NCI-H82 treated with DMSO at 0.1 percent for 48 hours (cell line): ENCODE measurements around the gene NUP50.

ENCODE experiments used
- DNase-seq: peaks from one replicate; lab custom pipeline; 2025; ENCODE audit not compliant: unreplicated experiment; lab: John Stamatoyannopoulos, UW

NUP50 gene, protein sequence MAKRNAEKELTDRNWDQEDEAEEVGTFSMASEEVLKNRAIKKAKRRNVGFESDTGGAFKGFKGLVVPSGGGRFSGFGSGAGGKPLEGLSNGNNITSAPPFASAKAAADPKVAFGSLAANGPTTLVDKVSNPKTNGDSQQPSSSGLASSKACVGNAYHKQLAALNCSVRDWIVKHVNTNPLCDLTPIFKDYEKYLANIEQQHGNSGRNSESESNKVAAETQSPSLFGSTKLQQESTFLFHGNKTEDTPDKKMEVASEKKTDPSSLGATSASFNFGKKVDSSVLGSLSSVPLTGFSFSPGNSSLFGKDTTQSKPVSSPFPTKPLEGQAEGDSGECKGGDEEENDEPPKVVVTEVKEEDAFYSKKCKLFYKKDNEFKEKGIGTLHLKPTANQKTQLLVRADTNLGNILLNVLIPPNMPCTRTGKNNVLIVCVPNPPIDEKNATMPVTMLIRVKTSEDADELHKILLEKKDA

DNA sequence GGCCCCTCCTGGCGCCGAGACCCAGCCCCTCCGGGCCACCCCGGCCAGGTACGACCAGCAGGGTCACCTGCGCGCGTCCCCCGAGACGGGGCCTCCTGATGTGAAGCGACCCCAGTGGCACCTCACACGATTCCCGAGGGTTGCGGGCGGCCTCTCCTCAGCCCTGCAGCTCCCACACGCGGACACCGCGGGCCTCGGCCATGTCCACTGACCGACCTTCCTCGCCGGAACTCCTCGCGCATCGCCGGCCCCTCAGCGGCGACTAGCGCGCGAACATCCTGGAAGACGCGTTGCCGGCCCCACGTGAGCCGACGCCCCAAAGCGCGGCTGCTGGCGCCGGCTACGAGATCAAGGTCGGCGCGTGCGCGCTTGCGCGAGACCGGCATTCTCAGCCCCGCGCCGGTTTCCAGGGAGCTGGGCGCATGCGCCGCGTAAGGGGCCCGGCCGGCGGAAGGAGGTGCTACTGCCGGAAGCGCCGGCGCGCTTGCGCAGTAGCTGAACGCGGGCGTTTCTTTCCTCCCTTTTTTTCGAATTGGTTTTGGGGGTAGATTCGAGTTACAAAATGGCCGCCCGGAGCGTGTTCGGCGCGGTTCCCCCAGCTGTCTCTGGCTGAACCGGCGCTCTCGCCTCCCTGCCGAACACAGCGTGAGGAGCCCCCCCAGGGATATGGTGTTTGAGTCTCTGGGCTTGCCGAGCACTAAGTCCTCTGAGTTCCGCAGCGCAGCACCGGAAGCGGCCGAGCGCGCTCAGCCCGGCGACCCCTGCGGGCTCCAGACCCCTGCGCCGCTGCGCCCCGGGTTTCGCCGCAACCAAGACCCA, at the start of gene NUP50:
NUP50 (plus strand) TSS at position 475 of the 819 bp plus-strand sequence. CDS start 4,253 bp downstream, outside the sequence.
- peak; percentile 81 for DNase-seq

DNA sequence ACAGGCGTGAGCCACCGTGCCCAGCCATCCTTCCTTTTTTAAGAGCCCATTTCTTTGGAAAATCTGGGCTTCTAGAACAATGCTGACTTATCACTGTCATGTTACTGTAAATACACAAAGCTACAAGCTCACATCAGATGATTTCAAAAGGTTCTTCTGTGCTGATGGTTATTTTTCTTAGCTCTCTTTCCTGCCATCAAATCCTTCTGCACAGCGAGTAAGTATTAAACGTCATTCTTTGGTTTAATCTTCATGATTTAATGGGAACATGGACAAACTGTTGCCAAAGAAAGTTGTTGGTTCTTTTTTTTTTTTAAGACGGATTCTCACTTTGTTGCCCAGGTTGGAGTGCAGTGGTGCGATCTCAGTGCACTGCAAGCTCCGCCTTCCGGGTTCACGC, 43.3 kb upstream of the NUP50 start:
- no peak for DNase-seq

DNA sequence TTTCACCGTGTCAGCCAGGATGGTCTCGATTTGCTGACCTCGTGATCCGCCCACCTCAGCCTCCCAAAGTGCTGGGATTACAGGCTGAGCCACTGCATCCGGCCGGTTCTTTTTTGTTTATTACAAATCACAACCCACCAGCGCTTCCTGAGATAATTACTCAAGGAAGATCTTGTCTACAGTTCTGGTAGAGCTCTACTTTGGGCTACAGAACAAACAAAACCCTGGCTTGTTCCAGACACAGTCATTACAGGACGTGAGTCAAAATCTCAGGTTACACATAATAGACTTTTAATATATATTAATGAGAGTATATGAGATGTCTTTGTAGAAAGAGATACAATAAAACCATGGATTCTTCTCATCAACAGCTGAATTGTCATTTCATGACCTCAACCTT, 42.8 kb upstream of the NUP50 start:
- no peak for DNase-seq

DNA sequence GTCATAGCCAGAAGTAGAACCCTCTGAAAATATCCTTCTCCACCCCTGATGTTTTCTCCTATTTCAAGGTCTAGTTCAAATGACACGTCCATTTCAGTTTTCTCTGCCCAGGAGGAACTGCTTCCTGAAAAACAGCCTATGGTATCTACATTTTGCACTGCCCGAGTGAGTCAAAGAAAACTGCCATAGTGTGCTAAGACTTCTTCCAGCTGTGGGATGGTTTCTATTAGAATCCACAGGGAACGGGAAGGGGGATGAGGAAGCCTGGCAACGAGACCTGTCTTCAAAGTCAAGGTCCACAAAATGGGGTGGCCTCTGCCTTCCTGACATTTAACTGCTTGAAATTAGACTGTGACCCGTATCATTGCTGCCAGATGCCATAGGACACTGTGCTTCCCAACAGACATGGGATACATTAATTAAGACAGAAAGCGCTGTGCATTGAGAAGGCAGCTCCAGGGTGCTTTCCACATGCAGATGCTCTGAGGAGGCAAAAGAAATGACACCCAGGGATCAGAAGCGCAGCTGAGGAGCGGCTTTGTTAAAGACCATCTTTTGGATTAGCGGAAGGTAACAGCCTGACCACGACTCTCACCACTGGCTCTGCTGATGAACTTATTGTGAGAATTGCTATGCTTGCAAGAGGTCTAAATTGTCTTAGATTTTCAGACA, 39.4 kb upstream of the NUP50 start:
- no peak for DNase-seq

DNA sequence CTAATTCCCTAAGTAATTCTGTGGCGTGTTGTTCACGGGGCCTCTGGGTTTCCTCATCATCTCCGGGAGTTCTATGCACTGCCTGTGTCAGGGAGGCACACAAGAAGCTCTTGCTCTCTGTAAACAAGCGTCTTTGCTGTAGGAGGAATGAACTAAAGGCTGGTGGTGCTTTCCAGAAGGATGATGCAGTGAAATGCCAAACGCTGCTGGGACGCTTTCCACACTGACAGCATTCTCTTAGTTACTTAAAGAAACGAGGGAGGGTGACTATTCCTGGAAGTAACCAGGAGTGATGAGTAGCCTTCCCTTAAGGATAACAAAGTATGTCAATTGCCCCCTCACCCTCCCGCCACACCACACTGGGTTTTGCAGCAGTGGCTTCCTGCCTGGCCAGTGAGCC, 38.5 kb upstream of the NUP50 start:
- no peak for DNase-seq

DNA sequence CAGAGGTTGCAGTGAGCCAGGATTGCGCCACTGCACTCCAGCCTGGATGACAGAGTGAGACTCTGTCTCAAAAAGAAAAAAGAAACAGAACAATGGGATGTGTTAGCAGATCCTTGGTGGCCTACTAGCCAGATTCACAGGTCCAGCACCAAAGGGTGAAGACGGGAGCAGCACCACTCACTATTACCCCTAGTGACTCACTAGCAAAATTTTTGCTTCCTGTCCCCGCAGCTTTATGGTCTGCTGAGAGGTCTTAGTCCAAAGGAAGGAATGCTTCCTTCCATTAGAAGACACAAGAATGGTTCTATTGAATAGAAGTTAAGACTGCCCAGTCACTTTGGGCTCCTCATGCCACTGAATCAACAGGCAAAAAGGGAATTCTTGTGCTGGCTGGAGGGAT, 35.9 kb upstream of the NUP50 start:
- DNase-seq, result no peak

DNA sequence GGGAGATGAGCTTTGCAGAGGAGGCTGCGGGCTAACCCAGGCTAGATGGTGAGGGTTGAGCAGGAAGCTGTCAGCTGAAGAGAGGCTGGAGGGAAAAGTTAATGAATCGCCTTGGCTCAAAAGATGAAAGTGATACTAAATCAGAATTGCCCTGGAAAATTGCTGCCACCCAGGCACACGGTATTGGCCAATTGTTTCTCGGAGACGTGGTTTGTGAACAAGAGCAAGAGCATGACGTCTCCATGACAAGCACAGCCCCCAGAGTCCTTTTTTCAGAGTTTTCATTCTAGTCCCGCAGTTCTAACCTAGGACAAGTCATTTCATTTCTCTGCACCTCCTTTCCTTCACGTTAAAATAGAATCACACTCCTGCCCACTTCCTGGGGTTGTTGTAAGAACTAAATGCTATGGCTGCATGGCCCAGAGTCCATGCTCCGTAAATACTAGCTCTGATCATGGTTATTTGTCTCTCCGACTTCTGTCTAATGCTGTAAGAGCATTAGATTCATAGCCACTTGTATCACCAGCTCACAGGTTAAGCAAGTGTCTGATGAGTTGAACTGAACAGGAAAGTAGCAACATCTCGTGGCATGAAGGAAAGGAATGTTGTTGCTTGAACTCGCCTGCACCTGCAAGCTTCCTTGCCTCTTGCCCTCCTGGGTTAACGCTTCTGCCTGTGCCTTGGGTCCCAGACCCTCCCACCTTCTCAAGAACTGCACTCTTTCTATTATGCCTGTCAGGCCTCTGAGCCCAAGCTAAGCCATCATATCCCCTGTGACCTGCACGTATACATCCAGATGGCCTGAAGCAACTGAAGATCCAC, 33.8 kb upstream of the NUP50 start:
- no peak for DNase-seq

DNA sequence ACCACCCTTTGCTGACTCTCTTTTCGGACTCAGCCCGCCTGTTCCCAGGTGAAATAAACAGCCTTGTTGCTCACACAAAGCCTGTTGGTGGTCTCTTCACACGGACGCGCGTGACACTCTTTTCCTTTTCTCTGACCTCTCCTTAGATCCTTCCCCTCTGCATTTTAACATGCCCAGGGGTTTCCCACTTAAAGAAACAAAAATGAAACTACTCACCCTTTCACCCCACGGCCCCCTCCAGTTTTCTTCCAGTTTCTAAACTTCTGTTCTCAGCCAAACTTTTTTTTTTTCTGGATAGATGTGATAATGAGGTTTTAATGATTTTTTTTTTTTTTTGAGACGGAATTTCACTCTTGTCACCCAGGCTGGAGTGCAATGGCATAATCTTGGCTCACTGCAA, 32.8 kb upstream of the NUP50 start:
- no peak for DNase-seq

DNA sequence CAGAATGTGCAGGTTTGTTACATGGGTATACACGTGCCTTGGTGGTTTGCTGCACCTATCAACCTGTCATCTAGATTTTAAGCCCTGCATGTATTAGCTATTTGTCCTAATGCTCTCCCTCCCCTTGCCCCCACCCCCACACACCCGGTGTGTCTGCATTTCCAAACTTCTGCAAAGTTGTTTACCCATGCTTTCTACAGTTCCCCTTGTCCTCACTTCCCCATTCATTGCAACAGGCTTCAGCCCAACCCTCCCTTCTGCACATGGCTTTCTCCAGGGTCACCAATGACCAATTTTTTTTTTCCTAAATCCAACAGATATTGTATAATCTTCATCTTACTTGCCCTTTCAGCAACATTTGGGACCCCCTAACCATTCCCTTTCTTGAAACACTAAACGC, 32.0 kb upstream of the NUP50 start:
- no peak for DNase-seq

DNA sequence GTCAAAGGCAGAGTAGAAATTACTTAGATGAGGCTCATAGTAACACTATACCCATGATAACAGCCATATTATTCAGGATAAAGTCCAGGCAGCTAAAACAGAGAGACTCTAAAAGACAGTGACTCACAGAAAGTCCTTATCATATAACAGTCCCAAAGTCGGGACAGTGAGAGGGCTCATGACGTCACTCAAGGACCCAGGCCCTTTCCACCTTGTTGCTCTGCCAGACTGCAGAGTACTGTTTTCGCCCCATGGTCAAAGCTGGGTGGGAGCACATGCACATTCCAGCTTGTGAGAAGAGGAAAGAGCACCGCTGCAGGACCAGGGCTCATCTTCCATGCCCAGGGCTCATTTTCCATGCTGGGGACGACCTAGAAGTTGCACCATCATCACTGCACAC, 29.4 kb upstream of the NUP50 start:
- DNase-seq, result no peak

DNA sequence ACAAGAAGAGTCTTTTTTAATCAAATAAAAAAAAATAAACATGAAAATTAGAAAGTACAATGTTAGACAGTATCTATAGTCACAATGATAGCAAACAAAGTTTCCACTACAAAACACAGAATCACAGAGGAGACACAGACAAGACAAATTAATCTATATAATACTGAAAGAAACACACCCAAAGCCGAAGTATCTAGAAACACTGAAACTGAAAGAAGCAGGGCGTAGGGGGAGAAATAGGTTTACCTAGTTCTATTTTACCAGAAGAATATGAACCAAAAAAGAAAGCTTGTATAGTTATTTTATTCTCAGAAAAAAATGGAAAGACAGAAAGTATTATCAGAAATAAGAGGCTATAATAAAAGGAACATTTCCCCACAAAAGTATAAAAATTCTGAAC, 27.1 kb upstream of the NUP50 start:
- DNase-seq, result no peak

DNA sequence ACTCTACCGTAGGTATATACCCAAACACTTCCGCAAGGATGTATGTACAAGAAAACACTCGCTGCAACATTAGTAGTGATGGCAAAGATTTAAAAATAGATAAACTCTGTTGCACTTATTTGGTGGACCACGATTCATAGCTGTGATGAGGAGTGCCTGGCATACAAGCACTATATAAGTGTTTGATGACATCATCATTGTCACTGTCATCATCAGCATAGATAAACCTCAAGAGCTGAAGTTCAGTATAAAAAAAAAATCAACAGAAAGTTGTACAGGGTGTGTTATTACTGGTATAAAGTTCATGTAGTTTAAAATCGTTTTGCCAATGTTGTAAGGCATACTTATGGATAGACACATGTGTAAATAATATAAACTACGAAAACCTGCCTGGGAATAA, 24.0 kb upstream of the NUP50 start:
- DNase-seq, result no peak

DNA sequence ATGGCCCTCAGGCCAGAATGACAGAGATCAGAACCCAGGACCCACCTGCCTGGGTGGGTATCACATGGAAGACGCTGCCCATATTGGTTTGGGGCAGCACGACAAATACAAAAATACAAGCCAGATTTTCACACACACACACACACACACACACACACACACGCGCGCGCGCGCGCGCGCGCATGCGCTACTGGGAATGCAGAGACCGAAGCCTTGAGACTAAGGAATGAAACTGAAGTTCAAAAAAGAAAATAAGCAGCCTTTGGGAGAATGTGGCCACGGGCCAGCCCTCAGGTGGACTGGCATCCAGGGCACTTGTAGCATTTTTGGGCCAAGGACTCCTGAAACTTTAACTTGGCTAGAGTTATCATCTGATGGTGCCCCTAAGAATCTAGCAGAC, 21.3 kb upstream of the NUP50 start:
- no peak for DNase-seq

DNA sequence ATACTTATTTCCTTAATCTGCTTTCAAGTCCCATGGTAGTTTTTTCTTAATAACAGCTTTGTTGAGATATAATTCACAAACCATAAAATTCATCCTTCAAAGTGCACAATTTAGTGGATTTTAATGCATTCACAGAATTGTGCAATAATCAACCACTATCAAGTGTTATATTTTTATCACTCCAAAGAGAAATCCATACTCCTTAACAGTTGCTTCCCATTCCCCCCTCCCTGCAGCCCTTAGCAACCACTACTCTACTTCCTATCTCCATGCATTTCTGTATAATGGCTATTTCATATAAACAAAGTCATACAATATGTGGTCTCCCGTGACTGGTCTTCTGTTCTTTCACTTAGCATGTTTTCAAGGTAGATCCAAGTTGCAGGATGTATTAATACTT, 18.8 kb upstream of the NUP50 start:
- no peak for DNase-seq

DNA sequence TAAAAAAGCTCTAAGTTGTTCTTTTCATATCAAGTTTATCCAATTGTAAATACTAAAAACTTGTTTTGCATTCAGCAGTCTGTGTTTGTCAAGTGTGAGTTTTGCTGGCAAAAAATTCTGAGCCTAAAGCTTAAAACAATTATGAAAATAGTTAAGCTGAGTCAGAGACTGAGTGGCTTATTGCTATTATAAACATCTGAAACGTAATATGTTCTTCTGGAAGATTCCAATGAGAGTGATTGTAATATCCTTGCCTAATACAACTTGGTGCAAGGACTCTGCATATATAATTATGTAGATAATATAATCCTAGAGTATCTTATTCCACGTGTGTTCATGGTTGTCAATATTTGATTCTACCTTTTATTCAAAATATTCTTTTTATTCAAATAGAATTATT, 14.1 kb upstream of the NUP50 start:
- DNase-seq, result no peak

DNA sequence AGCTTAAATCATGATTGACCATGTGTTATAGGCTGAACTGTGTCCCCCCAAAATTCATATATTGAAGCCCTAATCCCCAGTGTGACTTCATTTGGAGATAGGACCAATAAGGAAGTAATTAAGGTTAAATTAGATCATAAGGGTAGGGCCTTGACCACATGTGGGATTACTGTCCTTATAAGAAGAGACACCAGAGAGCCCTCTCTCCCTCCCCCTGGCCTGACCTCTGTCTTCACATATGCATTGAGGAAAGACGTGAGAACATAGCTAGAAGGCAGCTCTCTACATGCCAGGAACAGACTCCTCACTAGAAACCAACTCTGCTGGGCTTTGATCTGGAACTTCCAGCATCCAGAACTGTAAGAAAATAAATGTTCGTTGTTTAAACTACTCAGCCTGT, 13.6 kb upstream of the NUP50 start:
- DNase-seq, result no peak

DNA sequence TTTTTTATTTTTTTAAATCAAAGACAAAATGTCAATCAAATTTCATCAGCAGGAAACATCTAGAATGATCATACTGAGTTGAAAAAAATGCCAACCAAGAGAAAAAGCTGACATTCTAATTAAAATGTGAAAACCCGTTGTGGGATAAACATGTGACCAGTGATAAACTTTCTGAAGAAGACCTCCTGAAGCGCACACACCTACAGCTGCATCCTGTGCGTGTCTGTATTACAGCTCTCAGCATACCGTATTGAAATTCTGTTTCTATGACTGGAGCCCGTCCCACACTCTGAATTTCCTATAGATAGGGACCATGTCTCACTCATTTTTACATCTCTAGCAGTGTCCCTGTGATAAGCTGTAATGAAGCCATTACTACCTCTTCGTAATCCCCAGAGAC, 12.2 kb upstream of the NUP50 start:
- DNase-seq, result no peak

DNA sequence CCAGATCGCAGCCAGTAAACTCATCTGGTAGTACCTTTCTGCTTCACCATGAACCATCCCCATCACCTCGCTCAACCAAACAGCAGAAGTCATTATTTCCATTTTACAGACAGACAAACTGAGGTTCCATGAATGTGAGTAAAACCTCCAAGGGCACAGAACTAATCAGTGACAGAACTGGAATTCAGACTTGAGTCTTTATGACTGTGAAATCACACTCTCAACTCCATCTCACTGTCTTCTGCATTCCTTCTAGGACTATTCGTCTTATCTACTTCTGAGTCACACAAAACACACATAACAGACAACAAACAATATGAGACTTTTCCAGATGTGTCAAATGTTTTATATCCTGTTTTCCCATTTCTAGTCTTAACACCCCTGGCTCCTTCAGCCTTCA, 9.3 kb upstream of the NUP50 start:
- no peak for DNase-seq

DNA sequence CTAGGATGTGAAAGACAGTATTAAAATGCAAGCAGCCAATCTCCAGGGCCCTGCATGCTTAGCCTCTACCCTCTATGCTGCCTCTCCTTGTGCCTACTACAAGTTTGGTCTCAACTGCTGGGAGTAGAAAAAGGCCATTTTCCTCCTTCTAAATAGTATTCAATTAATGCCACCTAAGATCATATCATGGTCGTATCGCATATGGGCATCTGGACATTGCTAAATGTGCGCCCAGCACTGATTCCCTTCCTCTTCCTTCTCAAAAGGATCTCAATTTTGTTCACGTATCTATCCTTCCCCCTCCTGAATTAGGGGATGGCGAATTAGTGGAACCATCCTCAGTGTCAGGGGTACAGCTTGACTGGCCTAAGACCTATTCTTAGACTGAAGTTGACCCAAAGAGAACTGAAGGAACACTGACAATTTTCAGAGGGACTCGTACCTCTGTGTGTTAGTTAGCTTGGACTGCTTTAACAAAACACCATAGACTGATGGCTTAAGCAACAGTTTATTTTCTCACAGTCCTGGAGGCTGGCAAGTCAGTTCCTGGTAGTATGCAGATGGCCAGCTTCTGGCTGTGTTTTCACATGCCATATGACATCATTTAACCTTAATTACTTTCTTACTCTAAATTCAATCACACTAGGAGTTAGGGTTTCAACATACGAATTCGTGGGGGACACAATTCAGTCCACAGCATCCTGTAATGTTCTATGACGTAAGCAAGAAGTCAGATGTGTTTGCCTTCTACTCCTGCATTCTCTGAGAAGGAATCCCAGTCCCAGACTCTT, 8.5 kb upstream of the NUP50 start:
- no peak for DNase-seq

DNA sequence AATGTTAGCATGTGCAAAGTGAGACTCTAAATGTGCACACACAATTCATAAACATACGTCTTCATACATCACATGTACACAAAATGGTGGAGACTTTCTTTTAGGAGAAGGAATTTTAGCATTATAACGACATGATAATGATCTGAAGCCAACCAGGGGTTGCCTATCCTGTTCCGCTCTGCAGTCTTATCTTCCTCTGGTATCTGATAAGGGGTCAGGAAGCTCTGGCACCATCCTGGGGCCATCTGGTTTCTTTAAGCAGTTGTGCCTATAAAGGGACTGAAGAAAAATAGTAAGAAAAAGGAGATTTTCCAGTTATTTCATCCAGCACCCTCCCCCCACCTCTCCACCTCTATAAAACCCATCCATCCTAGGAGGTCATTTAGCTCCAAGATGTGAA, 5.8 kb upstream of the NUP50 start:
- no peak for DNase-seq
